Hepatocyte (in vitro differentiated cells): ENCODE results near the gene FCRLB. TPM values are rescaled to one million over a fixed set of nuclear protein-coding genes. Genes with fewer than 3 reads are reported as not detected.

Experiments
- DNase-seq: peaks from one replicate; pipeline ENCODE4 v3.0.0-alpha.2; 2016; ENCODE audit warnings: low spot score
- H2AFZ ChIP-seq: fragments of 200-600 bp; sonication (generic); 2 replicates; pipeline ENCODE4 v1.6.0; 2016; ENCODE audit warnings: antibody characterized with exemption, mild to moderate bottlenecking
- H3K27ac ChIP-seq: fragments of 200-600 bp; sonication (generic); 2 replicates; pipeline ENCODE4 v1.5.1; 2016; ENCODE audit warnings: mild to moderate bottlenecking
- H3K27me3 ChIP-seq: fragments of 200-600 bp; sonication (generic); 2 replicates; pipeline ENCODE4 v1.6.1; 2016
- H3K36me3 ChIP-seq: fragments of 200-600 bp; sonication (generic); replicated peaks from 2 replicates; pipeline ENCODE4 v1.5.1; 2016; ENCODE audit warnings: low read depth; ENCODE audit not compliant: insufficient read depth
- H3K4me1 ChIP-seq: fragments of 200-600 bp; sonication (generic); 2 replicates; pipeline ENCODE4 v1.5.1; 2016; ENCODE audit warnings: mild to moderate bottlenecking, moderate library complexity; ENCODE audit not compliant: insufficient read depth
- H3K4me2 ChIP-seq: fragments of 200-600 bp; sonication (generic); 2 replicates; pipeline ENCODE4 v1.6.0; 2016
- H3K4me3 ChIP-seq: fragments of 200-600 bp; sonication (generic); 2 replicates; pipeline ENCODE4 v1.5.1; 2016; ENCODE audit warnings: mild to moderate bottlenecking
- H3K79me2 ChIP-seq: fragments of 200-600 bp; sonication (generic); 2 replicates; pipeline ENCODE4 v1.6.0; 2017; ENCODE audit warnings: mild to moderate bottlenecking
- H3K9me2 ChIP-seq: fragments of 200-600 bp; sonication (generic); replicated peaks from 2 replicates; pipeline ENCODE4 v1.6.0; 2017; ENCODE audit warnings: mild to moderate bottlenecking; ENCODE audit not compliant: insufficient read depth
- H3K9me3 ChIP-seq: fragments of 200-600 bp; sonication (generic); 2 replicates; pipeline ENCODE4 v1.5.1; 2016; ENCODE audit warnings: low read depth, mild to moderate bottlenecking
- H4K20me1 ChIP-seq: fragments of 200-600 bp; sonication (generic); 2 replicates; pipeline ENCODE4 v1.6.0; 2016; ENCODE audit warnings: mild to moderate bottlenecking; ENCODE audit not compliant: insufficient read depth, poor library complexity, severe bottlenecking
- CTCF ChIP-seq: fragments of 200-600 bp; sonication (generic); IDR thresholded peaks from 2 replicates; pipeline ENCODE4 v1.5.1; 2016; ENCODE audit warnings: antibody characterized with exemption, mild to moderate bottlenecking; ENCODE audit not compliant: poor library complexity
- EZH2 ChIP-seq: fragments of 200-600 bp; sonication (generic); IDR thresholded peaks from 2 replicates; pipeline ENCODE4 v1.6.1; 2016; ENCODE audit warnings: antibody characterized with exemption, mild to moderate bottlenecking, borderline replicate concordance
- EZH2phosphoT487 ChIP-seq: fragments of 200-600 bp; sonication (generic); IDR thresholded peaks from one replicate; pipeline ENCODE4 v1.6.1; 2018; ENCODE audit warnings: antibody characterized with exemption, mild to moderate bottlenecking, low read depth, moderate library complexity; ENCODE audit not compliant: unreplicated experiment, severe bottlenecking
- WGBS: methylation state at CpG from one replicate; pipeline ENCODE4 v1.1.6; 2016; ENCODE audit warnings: low lambda C conversion rate; ENCODE audit errors: missing lambda C conversion rate; 5-methylcytosine and 5-hydroxymethylcytosine counted together
- polyA plus RNA-seq: library from polyadenylated mRNA; unstranded; fragments of >200 nt; fragmentation: Nextera tagmentation; extraction: Ambion mirVana; gene quantifications from 2 replicates; pipeline ENCODE4 v1.2.1, GENCODE V29; 2016
- total RNA-seq: library from RNA; depleted of rRNA; stranded (reverse); fragments of >200 nt; gene quantifications from 2 replicates; pipeline ENCODE4 v1.2.3, GENCODE V29; 2014

FCRLB gene
- total and polyA plus RNA-seq, 2 experiments from 2014 or later, result 0.23 to 1.5 TPM

- no peak overlapping the region for H3K27ac ChIP-seq
- no peaks in the 10 kb centered on the region for H4K20me1 ChIP-seq
- no peak overlapping the region for H3K4me3 ChIP-seq
- H3K79me2 ChIP-seq, result no peaks in the 10 kb centered on the region
- WGBS, result 83% methylated on average over 4 of the region's 4 CpGs
- no peaks in the 10 kb centered on the region for H3K36me3 ChIP-seq
- H3K27me3 ChIP-seq, result no peaks in the 10 kb centered on the region
- DNase-seq, result no peak
- no peaks in the 10 kb centered on the region for H3K9me3 ChIP-seq
- no peak for TF ChIP-seq CTCF
- no peak for TF ChIP-seq EZH2phosphoT487
- TF ChIP-seq EZH2, result no peak
- no peak overlapping the region for H2AFZ ChIP-seq
- H3K9me2 ChIP-seq, result no peaks in the 10 kb centered on the region
- no peak overlapping the region for H3K4me2 ChIP-seq
- H3K4me1 ChIP-seq, result no peaks in the 10 kb centered on the region
Observed at GRCh38 chr1:161709373-161709772, 12.0 kb upstream of the FCRLB start.

GRCh38 chr1:161710560-161710959 lies 10.8 kb upstream of the FCRLB start:
- Histone ChIP-seq H4K20me1 (no peaks in the 10 kb centered on the region), H2AFZ (no peak overlapping the region), H3K9me3 (no peaks in the 10 kb centered on the region), H3K4me3 (no peak overlapping the region), H3K79me2 (no peaks in the 10 kb centered on the region), H3K36me3 (no peaks in the 10 kb centered on the region), H3K27ac (no peak overlapping the region), H3K4me1 (no peaks in the 10 kb centered on the region), H3K27me3 (no peaks in the 10 kb centered on the region), H3K4me2 (no peak overlapping the region), H3K9me2 (no peaks in the 10 kb centered on the region)
- 87% methylated on average over 4 of the region's 4 CpGs for WGBS
- DNase-seq, result no peak
- TF ChIP-seq EZH2 (no peak), CTCF (no peak), EZH2phosphoT487 (no peak)

- H3K4me3 ChIP-seq, result no peak overlapping the region
- no peaks in the 10 kb centered on the region for H3K9me2 ChIP-seq
- 73% methylated on average over 8 of the region's 8 CpGs for WGBS
- TF ChIP-seq CTCF, result no peak
- no peak for TF ChIP-seq EZH2
- no peak for TF ChIP-seq EZH2phosphoT487
- no peak for DNase-seq
- H3K9me3 ChIP-seq, result no peaks in the 10 kb centered on the region
- peaks cover 7% of the 10 kb centered on the region for H3K27me3 ChIP-seq
- no peak overlapping the region for H3K27ac ChIP-seq
- no peaks in the 10 kb centered on the region for H3K79me2 ChIP-seq
- H4K20me1 ChIP-seq, result no peaks in the 10 kb centered on the region
- no peaks in the 10 kb centered on the region for H3K4me1 ChIP-seq
- no peak overlapping the region for H2AFZ ChIP-seq
- no peak overlapping the region for H3K4me2 ChIP-seq
- no peaks in the 10 kb centered on the region for H3K36me3 ChIP-seq
Observed at GRCh38 chr1:161718559-161719324, 2.6 kb upstream of the FCRLB start.
